ENCODE measurements around the gene PPP2R2D. TPM values are rescaled to one million over a fixed set of nuclear protein-coding genes. Genes with fewer than 3 reads are reported as not detected.
"Not testable (repeated sequence)": the region's sequence is repeated elsewhere in the genome, so short reads cannot be mapped to it uniquely, and the experiment has no call there.

The PPP2R2D gene
- total RNA-seq, 1 donor from 2014 or later: 28.3 TPM

- Histone ChIP-seq H3K27me3 (no peaks in the 10 kb centered on the region), H3K27ac (no peak overlapping the region), H3K4me1 (peaks cover 3% of the 10 kb centered on the region), H3K9me3 (no peaks in the 10 kb centered on the region), H3K4me3 (no peak overlapping the region), H3K36me3 (no peaks in the 10 kb centered on the region)
- TF ChIP-seq CTCF (IDR thresholded peaks at IDR 0.05): no peak
- ATAC-seq: no peak
- peak; percentile 27 for DNase-seq
- intact Hi-C loops (cut with DNase I): no loop called here
Observed at GRCh38 chr10:131915484-131915883, 14.7 kb downstream of the PPP2R2D start.

GRCh38 chr10:131915990-131916766, 15.4 kb downstream of the PPP2R2D start:
- Histone ChIP-seq H3K36me3 (no peaks in the 10 kb centered on the region), H3K27ac (no peak overlapping the region), H3K4me1 (peaks cover 3% of the 10 kb centered on the region), H3K27me3 (no peaks in the 10 kb centered on the region), H3K9me3 (no peaks in the 10 kb centered on the region), H3K4me3 (no peak overlapping the region)
- intact Hi-C loops (cut with DNase I): no loop called here
- DNase-seq: peak; percentile 34
- no peak for ATAC-seq
- no peak for TF ChIP-seq CTCF (IDR thresholded peaks at IDR 0.05)

GRCh38 chr10:131916767-131917160, 16.0 kb downstream of the PPP2R2D start:
- H3K4me3 ChIP-seq; H3K9me3 ChIP-seq; DNase-seq; intact Hi-C loops (cut with DNase I); H3K4me1 ChIP-seq; H3K36me3 ChIP-seq; ATAC-seq; H3K27me3 ChIP-seq; H3K27ac ChIP-seq: not testable (repeated sequence)

- H3K4me3 ChIP-seq; H3K27me3 ChIP-seq; H3K9me3 ChIP-seq; H3K36me3 ChIP-seq; intact Hi-C loops (cut with DNase I); H3K27ac ChIP-seq; H3K4me1 ChIP-seq; ATAC-seq: not testable (repeated sequence)
- peak; percentile 1 for DNase-seq
Observed at GRCh38 chr10:131917496-131917895, 16.7 kb downstream of the PPP2R2D start.

GRCh38 chr10:131919461-131919860, 18.7 kb downstream of the PPP2R2D start:
- intact Hi-C loops (cut with DNase I); H3K4me1 ChIP-seq; H3K27me3 ChIP-seq; ATAC-seq; H3K4me3 ChIP-seq; H3K27ac ChIP-seq; H3K36me3 ChIP-seq; H3K9me3 ChIP-seq: not testable (repeated sequence)
- DNase-seq: peak; percentile 4

- ATAC-seq: no peak
- Histone ChIP-seq H3K4me1 (no peaks in the 10 kb centered on the region), H3K27me3 (no peaks in the 10 kb centered on the region), H3K9me3 (no peaks in the 10 kb centered on the region), H3K4me3 (no peak overlapping the region), H3K27ac (no peak overlapping the region), H3K36me3 (no peaks in the 10 kb centered on the region)
- intact Hi-C loops (cut with DNase I): no loop called here
- DNase-seq: no peak
- TF ChIP-seq CTCF (IDR thresholded peaks at IDR 0.05): no peak
Observed at GRCh38 chr10:131920151-131920550, 19.3 kb downstream of the PPP2R2D start.

GRCh38 chr10:131920693-131921092, 19.9 kb downstream of the PPP2R2D start:
- H3K4me3 ChIP-seq: no peak overlapping the region
- H3K36me3 ChIP-seq: no peaks in the 10 kb centered on the region
- no peaks in the 10 kb centered on the region for H3K9me3 ChIP-seq
- intact Hi-C loops (cut with DNase I): no loop called here
- no peaks in the 10 kb centered on the region for H3K4me1 ChIP-seq
- no peak overlapping the region for H3K27ac ChIP-seq
- ATAC-seq (no peak), DNase-seq (no peak)
- H3K27me3 ChIP-seq: no peaks in the 10 kb centered on the region
- no peak for TF ChIP-seq CTCF (IDR thresholded peaks at IDR 0.05)

Measured in upper lobe of right lung (tissue), 1 donor.